GM08714 (cell line): ENCODE data around the gene ANKRD34A.
A peak's percentile ranks its signal among the peaks of the same experiment; 100 is the strongest.

Source experiments
- H3K4me3 ChIP-seq: fragments of 200-500 bp; sonication (Bioruptor generic); 2 replicates; pipeline ENCODE4 v1.5.1; 2014; ENCODE audit warnings: mild to moderate bottlenecking, low read length, inconsistent platforms
- ZNF274 ChIP-seq: IDR thresholded peaks from 2 replicates; pipeline ENCODE4 v1.6.1; 2012; ENCODE audit warnings: mild to moderate bottlenecking, low read depth, low read length

The ANKRD34A gene

DNA sequence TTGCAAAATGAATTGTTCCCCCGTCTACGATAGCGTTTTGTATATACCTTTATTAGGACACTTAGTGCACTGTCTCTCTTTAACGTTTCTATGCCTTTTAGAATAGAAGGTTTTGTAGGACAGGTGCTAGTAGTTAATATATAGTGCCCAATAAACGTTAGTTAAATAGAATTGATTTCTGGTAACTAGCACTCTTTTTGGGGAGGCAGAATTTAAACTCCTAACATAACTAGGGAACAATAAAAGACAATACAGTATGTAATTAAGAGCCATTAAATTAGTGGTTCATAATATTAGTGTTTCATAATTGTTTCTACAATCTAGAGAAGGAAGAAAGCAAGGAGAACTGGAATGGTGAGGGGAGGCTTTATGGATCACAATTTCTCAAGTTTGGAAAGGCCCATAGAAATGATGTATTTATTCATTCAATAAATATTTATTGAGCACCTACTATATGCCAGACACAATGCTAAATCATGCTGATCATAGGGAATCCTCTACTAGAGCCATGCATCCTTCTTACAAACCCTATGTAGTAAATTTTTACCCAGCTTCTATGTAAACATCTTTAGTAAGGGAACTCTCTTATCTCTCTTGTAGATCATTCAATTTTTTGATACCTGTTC lies 857 bp upstream of the ANKRD34A start:
- TF ChIP-seq ZNF274 = no peak
- H3K4me3 ChIP-seq = peak overlapping the region; percentile 89

DNA sequence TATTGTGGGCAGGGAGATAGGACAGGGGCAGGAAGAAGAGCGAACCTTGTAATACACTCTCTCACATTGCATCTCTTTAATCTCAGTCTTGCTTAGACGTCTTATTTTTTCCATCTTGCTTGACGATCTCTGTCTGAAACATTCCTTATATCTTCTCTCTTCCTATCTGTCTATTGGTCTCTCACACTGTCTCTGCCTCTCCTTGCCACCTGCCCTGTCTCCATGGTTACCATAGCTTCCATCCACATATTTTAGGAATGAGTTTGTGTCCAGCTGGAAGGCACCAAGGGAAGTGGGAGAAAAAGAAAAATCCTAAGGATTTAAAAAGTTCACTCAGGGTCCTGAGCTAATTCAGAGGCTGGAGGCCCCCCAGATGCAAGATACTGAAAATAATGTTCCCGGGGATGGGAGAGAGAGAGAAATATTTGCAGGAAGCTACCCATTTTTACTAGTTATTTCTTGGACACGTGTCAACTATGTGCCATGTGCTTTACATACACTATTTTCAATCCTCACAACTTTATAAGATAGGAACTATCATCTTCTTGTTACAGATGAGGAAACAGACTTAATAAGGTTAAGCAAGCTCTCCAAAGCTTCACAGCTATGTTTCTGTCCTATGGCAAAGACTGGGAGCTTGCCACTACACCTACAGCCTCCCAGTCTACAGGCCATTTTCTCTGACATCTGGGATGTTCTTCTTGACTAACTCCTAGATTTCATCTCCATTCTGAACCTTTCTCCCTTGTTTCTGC lies 933 bp downstream of the ANKRD34A start:
- peak overlapping the region; percentile 89; the same call in 1 of the 2 replicates for H3K4me3 ChIP-seq
- TF ChIP-seq ZNF274 = no peak

- H3K4me3 ChIP-seq = peak overlapping the region; percentile 65
Measured at GRCh38 chr1:145962157-145963102, 1.9 kb downstream of the ANKRD34A start.

DNA sequence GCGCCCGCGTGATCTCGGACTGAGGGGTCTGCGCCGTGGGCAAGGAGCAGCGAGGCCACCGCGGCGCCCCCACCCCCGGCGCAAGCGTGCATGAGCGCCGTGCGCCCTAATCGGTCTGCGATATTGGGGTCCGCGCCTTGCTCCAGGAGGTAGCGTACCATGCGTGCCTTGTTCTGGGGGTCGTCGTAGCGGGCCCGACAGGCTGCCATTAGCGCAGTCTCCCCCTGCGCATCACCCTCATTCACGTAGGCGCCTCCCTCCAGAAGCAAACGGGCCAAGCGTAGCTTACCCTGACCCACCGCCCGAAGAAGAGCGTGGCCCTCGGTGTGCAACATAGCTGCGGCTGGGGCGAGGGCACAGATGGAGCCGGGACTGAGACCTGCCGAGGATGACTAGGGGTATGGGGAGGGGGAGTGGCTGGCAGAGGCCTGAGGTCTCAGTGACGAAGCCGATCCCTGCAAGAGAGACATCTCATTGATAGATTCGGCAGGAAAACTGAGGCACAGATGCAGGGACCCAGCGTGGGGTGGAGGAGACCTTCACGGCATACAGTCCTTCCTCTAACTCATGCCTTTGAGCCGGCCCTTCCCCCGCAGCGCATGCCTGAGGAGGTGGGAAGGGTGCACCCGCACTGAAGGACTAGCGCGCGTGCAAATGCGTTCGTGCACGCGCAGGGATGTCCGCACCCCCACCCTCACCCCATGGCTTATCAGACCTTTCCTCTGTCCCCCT lies 2.8 kb downstream of the ANKRD34A start:
- peak overlapping the region; percentile 65; the same call in 1 of the 2 replicates for H3K4me3 ChIP-seq
- no peak for TF ChIP-seq ZNF274

More at GRCh38 chr1:145962157-145963102, 1.9 kb downstream of the ANKRD34A start:
- no peak for TF ChIP-seq ZNF274

- peak overlapping the region; percentile 65; the same call in 1 of the 2 replicates for H3K4me3 ChIP-seq
- TF ChIP-seq ZNF274 = no peak
Measured at GRCh38 chr1:145961109-145961424, 3.3 kb downstream of the ANKRD34A start.

DNA sequence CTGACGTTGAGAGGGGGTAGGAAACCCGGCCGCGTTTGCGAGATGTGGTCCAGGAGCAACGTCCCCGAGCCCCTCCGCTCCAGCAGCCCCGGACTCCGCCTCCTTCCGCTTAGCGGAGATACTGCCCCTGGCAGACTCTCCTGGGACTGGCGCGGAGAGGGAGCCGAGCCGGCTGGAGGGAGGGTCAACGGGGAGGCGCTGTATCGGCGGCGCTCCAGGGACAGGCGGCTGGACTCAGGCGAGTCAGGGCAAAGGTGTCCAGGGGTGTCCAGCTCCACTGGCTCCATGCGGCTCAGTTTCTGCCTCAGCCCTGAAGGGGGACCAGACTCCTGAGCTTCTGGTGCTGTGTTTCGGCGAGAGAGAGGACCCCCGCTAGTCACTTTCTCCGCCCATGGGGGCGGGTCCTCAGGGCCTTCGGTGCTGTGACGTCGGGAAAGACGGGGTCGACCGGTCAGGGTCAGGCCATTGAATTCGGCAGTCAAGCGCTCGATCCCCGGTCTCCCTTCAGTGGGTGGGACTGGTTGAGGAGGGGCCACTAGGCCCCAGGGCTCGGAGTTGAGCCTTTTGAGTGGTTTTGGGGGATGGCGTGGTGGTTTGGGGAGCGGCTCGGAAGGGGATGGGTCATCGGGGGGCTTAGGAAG lies 3.8 kb downstream of the ANKRD34A start:
- H3K4me3 ChIP-seq = peak overlapping the region; percentile 65; the same call in 1 of the 2 replicates
- no peak for TF ChIP-seq ZNF274

- H3K4me3 ChIP-seq = peak overlapping the region; percentile 65; the same call in 1 of the 2 replicates
- no peak for TF ChIP-seq ZNF274
Measured at GRCh38 chr1:145959957-145960467, 4.4 kb downstream of the ANKRD34A start.

- H3K4me3 ChIP-seq = no peak overlapping the region
- no peak for TF ChIP-seq ZNF274
Measured at GRCh38 chr1:145959333-145959732, 5.0 kb downstream of the ANKRD34A start.

DNA sequence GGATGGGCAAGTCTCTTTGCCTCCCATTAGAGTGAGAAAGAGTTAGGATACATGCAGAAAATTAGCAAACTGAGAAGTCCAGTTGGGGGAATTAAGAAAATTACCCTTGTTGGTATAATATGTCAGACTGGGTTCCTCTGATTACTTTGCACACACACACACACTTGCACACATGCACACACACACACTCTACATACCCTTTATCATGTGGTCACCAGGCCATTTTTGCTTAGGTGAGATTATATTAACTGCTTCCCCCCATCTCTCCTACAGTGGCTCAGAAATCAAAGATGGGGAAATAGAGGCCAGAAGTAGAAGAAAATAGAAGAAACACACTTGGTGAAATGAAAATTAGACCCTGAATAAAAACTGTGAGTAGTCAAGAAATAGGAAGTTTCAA lies 5.6 kb downstream of the ANKRD34A start:
- no peak for TF ChIP-seq ZNF274
- no peak overlapping the region for H3K4me3 ChIP-seq

DNA sequence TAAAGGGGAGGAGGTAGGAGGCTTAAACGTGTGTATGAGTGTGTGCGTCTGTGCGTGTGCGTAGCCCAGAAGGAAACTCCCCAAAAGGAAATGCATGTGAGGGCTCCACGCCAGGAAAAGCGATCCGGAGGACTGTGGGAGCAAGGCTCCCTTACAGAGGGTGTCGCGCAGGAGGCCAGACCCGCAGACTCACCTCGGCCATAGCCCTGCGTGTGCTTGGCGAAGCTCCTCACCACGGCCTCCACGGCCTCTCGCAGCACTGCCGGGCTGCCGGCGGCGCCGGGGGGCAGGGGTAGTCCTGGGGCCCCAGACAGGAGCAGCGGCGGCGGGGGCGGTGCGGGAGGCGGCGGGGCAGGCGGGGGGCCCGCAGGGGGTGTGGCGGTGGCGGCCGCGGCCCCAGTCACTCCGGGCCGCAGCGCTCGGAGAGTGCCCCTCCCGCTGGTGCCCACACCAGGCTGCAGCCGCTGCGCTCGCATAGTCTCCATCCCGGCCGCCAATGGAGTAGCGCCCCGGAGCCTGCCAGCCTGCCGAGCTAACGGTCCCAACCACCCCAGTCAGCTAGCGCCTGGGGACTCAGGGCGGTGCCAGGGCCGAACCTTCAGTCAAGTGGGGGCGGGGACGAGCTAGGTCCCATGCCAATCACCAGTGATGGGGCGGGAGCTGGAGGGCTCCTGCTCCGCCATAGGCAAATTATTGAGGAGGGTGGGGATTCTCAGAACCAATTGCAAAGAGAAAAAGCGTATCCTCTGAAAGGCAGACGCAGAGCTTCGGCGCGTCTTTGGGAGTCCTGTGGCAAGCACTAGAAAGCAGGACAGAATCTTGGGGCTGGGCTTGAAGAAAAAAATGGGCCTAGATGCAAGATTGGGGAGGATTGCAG lies 6.7 kb downstream of the ANKRD34A start, which contains the start of gene LIX1L:
Gene LIX1L (minus strand): TSS at position 575 of the 877 bp plus-strand sequence. CDS start 90 bp downstream, at position 485.
- no peak for TF ChIP-seq ZNF274
- H3K4me3 ChIP-seq = peak within 1 kb of the TSS; percentile 97

DNA sequence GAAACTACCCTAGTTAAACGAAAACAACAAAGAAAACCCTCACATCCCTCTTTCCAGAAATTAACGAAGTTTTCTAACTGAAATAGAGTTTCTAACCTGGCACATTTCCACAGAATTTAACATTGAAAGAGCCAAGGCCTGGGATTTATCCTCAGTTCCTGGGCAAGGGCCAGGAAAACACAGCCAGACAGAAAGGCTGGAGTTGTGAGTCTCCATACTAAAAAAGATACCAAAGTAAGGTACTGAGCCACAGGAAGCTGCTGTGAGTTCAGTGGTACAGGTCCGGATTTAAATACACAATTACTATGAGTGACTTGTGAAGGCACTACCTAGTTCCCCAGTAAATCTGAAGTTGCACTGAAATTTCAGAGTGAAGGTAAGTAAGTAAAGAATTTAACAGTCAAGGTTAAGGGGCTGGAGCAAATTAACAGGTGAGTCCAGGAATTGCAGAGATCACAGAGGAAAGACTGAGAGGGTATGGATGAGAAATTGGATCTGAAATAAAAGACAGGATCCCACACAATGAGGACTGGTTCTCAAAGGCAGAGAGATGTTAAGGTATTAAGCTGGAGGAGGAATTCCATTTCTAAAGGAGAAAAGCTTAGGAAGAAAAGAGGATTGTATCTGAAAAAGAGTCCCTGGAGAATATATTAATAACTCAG lies 7.5 kb downstream of the ANKRD34A start:
- no peak for TF ChIP-seq ZNF274
- H3K4me3 ChIP-seq = peak overlapping the region; percentile 97
